8988T (cell line): ENCODE results near the gene CREG2.

Experiments
- DNase-seq: peaks from one replicate; pipeline ENCODE4 v3.0.0; 2011

Gene CREG2

DNA sequence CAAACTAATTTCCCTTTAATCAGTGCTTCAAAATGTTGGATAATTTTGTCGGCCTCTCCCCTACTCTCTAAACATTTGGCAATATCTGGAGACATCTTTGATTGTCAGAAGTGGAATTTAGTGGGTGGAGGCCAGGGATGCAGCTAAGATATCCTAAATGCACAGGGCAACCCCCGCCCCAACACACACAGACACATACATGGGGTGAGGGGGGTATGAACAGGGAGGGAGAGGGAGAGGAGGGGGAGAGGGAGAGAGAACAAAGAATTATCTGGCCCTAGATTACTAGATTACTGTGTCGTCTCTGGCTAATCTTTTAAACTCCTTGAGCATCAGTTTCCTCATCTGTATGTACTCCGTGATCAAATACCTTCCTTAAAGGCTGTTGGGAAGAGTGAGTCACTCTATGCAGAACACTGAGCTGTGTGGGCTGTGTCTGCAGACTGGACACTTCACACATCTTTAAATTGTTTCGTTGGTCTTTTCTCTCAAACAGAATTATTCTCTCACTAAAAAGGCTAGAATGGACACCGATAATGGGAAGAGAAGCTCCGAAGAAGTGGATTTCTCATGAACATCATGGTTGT, 81.7 kb downstream of the CREG2 start:
- DNase-seq, result no peak

DNA sequence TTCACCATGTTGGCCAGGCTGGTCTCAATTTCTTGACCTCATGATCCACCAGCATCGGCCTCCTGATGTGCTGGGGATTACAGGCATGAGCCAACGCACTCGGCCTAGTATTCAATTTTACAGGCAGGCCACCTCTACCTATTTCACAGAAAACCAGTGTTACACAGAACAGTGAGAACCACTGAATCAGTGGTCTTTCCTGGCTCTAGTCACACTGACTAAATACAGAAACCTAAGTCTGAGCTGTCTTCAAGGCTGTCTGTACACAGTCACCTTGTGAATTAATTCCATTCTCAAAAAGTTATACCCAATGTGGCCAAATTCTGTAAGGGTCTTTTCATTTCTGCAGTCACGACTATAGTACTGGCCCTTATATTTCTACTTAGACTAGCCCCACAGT, 82.3 kb downstream of the CREG2 start:
- DNase-seq, result no peak

DNA sequence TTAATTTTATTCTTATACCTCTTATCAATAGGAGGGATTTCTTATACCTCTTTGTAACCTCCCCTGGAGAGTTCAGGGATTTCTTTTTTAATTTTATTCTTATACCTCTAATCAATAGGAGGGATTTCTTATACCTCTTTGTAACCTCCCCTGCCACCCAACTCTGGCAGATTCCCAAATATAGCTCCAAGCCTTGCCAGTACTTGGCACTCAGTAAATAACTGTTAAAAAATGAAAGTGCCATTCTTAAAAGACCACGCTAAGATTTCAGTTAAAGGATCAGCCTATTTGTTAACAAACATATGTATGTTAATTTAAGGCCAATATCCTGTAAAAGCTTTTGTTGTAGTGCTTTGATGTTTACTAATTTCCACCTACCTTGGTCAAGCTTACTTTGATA, 83.6 kb downstream of the CREG2 start:
- DNase-seq, result no peak

DNA sequence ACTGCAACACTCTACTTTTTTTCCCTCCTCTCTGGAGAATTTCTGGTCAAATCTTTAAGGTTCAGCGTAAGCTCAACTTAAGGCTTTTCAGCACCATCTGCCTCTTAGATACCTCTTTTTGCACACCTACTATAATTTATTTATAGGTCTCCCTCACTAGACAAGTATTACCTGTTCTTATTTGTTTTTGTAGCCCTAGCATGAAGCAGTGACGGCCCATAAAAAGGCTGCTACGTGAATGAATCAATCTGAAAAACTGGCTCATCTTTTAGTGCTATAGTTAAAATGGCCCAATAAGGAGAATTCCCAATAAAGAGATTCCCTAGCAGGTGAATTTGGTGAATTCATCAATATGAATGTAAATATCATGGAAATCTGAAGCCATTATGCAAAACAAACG, 85.3 kb downstream of the CREG2 start:
- DNase-seq, result no peak

DNA sequence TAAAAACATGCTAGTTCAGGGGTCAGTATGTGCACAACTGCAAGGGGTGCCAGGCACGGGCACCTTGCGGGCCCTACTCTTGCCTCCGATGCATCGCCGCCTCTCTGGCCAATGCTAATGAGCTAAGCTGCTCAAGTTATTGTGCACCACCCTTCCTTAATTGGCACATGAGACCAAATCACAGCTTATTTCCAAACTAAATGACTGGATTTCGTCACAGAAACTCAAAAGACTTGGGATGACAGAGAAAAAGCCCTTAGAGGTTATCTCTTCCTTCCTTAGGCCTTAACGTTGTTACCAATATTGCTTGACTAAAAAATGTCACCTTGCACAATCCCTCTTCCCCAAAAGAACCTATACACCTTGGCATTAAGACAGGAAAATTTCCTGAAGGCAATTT, 86.5 kb downstream of the CREG2 start:
- no peak for DNase-seq

DNA sequence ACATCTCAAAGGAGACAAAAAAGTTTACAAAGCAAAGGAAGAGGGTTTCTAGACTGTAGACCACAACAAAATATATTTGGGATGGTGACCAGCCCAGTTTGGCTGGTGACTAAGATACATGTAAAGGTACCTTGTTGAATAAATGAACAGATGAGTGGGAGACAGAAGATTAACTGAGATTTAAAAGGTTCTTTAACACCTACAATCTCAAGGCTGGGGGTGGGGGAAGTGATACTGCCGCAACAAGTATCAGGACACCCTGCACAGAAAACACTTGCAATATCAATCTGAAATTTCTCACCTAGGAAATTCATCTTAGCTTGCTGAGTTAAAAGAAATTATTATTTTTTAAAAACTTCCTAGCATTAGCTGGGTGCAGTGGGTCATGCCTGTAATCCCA, 87.1 kb downstream of the CREG2 start:
- DNase-seq, result no peak

DNA sequence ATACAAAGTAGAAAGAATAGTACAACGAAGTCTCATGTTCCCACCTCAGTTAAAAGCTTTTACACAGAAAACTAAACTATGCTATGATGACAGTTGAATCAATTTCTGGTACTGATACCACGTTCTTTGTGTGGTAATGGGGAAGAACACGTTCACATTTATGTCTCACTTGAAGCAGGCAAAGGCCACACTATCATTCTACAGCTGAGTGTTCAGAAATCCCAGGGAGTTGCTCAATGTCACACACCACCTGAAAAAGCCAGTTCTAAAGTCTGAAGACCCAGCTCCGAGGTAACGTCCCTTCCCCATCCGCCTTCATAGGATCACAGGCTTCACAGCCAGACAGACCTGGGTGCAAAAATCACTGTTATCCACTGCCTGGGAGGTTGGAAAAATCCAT, 87.7 kb downstream of the CREG2 start:
- DNase-seq, result no peak

DNA sequence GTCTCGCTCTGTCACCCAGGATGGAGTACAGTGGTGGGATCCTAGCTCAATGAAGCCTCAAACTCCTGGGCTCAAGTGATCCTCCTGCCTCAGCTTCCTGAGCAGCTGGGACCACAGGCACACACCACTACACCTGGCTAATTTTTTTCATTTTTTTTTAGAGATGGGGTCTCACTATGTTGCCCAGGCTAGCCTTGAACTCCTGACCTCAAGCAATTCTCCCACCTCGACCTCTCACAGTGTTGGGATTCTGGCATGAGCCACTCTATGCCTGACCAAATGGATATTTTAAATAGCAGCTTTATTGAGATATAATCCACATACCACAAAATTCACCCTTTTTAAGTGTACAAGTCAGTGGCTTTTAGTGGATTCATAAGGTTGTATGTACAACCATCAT, 89.9 kb downstream of the CREG2 start:
- DNase-seq, result no peak

DNA sequence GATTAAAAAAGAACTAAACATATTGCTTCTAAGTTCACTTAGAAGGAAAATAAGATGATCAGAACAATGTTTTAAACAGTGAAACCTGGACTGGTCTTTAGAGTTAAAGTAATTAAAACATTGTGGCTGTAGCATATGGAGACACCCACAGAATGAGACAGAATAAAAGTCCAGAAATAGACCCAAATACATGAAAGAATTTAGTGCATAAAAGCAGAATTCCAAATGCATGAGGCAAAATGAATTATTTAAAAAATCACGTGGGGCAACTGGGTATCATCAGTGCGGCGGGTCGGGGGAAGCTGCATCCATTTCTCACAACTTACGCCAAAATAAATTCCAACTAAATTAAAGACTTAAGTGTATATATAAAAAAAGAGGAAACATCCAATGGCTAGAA, 90.9 kb downstream of the CREG2 start:
- no peak for DNase-seq

DNA sequence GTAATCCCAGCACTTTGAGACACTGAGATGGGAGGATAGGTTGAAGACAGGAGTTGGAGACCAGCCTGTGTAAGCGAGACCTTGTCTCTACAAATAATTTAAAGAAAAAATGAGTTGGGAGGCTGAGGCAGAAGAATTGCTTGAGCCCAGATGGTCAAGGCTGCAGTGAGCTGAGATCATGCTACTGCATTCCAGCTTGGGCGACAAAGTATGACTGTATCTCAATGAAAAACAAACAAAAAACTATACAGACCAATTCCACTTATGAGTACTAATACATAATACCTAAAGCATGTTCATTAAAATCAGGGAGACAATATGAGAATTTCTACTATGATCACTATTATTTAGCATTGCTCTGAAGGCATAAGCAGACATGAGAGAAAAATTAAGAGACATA, 91.4 kb downstream of the CREG2 start:
- DNase-seq, result no peak
